Right lobe of liver (tissue), 4 donors: Measurements from ENCODE around the gene RBPJL.

Experiments used
- POLR2A ChIP-seq: fragments of 450-650 bp; IDR thresholded peaks from one replicate; pipeline ENCODE4 v1.6.1; 2017; ENCODE audit warnings: antibody characterized with exemption, mild to moderate bottlenecking
- TF ChIP-seq, protein P1 (sequence below), 4 donors: fragments of 200-600 bp in 3 of 4; fragments of 450-650 bp in 1 of 4; IDR thresholded peaks; one replicate each; pipeline versions ENCODE4 v1.5.1 to v1.8.0; 2016 to 2022; ENCODE audit warnings: antibody characterized with exemption in 4 of 4, mild to moderate bottlenecking in 2 of 4
- donor health status: DM: no; HTN: no; CAD: no.
- donor health status: DM: no; HTN: no; CAD: no.
- donor health status: DM: no; HTN: yes; CAD: no.

- no peak for TF ChIP-seq POLR2A
- TF ChIP-seq, protein P1, sequence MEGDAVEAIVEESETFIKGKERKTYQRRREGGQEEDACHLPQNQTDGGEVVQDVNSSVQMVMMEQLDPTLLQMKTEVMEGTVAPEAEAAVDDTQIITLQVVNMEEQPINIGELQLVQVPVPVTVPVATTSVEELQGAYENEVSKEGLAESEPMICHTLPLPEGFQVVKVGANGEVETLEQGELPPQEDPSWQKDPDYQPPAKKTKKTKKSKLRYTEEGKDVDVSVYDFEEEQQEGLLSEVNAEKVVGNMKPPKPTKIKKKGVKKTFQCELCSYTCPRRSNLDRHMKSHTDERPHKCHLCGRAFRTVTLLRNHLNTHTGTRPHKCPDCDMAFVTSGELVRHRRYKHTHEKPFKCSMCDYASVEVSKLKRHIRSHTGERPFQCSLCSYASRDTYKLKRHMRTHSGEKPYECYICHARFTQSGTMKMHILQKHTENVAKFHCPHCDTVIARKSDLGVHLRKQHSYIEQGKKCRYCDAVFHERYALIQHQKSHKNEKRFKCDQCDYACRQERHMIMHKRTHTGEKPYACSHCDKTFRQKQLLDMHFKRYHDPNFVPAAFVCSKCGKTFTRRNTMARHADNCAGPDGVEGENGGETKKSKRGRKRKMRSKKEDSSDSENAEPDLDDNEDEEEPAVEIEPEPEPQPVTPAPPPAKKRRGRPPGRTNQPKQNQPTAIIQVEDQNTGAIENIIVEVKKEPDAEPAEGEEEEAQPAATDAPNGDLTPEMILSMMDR (IDR thresholded peaks at IDR 0.05): no peak
Measured at GRCh38 chr20:45317826-45318225, 11.2 kb downstream of the RBPJL start.
